Mammary epithelial cell (primary cell): Measurements from ENCODE around the gene DDC.

Experiments
- EZH2 ChIP-seq: IDR thresholded peaks from 2 replicates; pipeline ENCODE4 v1.6.1; 2012; ENCODE audit warnings: low read length, inconsistent platforms, borderline replicate concordance
- TF ChIP-seq, protein P1 (sequence below), 2 donors: IDR thresholded peaks in 1 of 2; conservative IDR thresholded peaks in 1 of 2; 2 replicates each; pipeline ENCODE4 v1.5.1; 2011 to 2012; ENCODE audit warnings: inconsistent platforms in 2 of 2, low read length in 2 of 2, mild to moderate bottlenecking in 2 of 2, control low read depth in 1 of 2, low read depth in 1 of 2; ENCODE audit not compliant: insufficient read depth in 1 of 2; ENCODE audit errors: extremely low read depth in 1 of 2

DNA sequence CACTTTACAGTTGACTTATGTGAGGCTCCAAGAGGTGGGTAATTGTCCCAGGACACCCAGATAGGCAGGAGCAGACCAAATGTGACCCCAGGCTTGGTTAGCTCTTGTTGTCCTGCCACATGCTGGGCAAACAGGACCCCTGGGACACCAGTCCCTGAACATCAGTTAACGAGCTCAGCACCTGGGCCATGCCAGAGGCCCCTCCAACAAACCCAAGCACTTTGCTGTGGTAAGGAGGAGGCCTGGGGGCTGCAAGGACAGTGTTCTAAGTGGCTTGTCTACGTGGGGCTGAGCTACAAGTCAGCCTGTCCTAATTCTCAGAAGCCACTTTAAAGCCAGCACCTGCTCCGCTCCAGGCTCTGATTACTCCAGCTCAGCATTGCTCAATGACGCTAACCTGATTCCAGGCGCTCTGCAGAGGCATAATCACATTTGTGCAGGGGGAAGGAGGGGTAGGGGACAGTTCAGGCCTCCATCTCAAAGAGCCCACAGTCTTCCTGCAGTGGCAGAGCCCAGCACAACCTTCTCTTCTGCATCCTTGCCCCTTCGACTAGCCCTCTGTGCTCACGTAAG lies 57.2 kb downstream of the DDC start:
- TF ChIP-seq, protein P1, sequence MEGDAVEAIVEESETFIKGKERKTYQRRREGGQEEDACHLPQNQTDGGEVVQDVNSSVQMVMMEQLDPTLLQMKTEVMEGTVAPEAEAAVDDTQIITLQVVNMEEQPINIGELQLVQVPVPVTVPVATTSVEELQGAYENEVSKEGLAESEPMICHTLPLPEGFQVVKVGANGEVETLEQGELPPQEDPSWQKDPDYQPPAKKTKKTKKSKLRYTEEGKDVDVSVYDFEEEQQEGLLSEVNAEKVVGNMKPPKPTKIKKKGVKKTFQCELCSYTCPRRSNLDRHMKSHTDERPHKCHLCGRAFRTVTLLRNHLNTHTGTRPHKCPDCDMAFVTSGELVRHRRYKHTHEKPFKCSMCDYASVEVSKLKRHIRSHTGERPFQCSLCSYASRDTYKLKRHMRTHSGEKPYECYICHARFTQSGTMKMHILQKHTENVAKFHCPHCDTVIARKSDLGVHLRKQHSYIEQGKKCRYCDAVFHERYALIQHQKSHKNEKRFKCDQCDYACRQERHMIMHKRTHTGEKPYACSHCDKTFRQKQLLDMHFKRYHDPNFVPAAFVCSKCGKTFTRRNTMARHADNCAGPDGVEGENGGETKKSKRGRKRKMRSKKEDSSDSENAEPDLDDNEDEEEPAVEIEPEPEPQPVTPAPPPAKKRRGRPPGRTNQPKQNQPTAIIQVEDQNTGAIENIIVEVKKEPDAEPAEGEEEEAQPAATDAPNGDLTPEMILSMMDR (conservative IDR thresholded peaks at IDR 0.05 in 1 of 2, IDR thresholded peaks at IDR 0.05 in 1 of 2; ENCODE audit: extremely low read depth in 1 of 2, insufficient read depth in 1 of 2, low read depth in 1 of 2, low read length in 2 of 2): no peak
- no peak for TF ChIP-seq EZH2
